Measurements from ENCODE around the gene ENO4. TPM values are rescaled to one million over a fixed set of nuclear protein-coding genes. Genes with fewer than 3 reads are reported as not detected.
A peak's percentile ranks its signal among the peaks of the same experiment; 100 is the strongest.

The ENO4 gene
- total RNA-seq, 1 experiment from 2014 or later = 0.12 TPM

- peaks cover 15% of the 10 kb centered on the region for H3K4me1 Mint-ChIP-seq (ENCODE audit: low read depth, unreplicated experiment)
- peaks cover 20% of the 10 kb centered on the region for H3K36me3 Mint-ChIP-seq (ENCODE audit: insufficient read depth, unreplicated experiment)
- BruUV-seq (replicated peaks) = no TSS peak
- no peaks in the 10 kb centered on the region for H3K27me3 Mint-ChIP-seq (ENCODE audit: unreplicated experiment)
- no peak overlapping the region for H3K27ac Mint-ChIP-seq (ENCODE audit: unreplicated experiment)
- TF ChIP-seq CTCF (IDR thresholded peaks at IDR 0.05; ENCODE audit: unreplicated experiment) = no peak
- no peak overlapping the region for H3K4me3 Mint-ChIP-seq (ENCODE audit: low read depth, unreplicated experiment)
- no peaks in the 10 kb centered on the region for H3K9me3 Mint-ChIP-seq (ENCODE audit: low read depth, unreplicated experiment)
- intact Hi-C loops (cut with micrococcal nuclease; ENCODE audit: unreplicated experiment) = no loop called here
- CTCF ChIA-PET = no interaction called here
- no peak for DNase-seq
These were observed 3.5 kb upstream of the ENO4 start for GRCh38 chr10:116845823-116846222.

- peak overlapping the region; percentile 54 for H3K27ac Mint-ChIP-seq (ENCODE audit: unreplicated experiment)
- no peaks in the 10 kb centered on the region for H3K27me3 Mint-ChIP-seq (ENCODE audit: unreplicated experiment)
- CTCF ChIA-PET = interaction anchor here (1.0 kb wide), 1 partner anchor 326 kb away, joined by 3 read pairs; no protein-coding TSS in a partner anchor
- peaks cover 20% of the 10 kb centered on the region for H3K36me3 Mint-ChIP-seq (ENCODE audit: insufficient read depth, unreplicated experiment)
- peak overlapping the region; percentile 76 for H3K4me3 Mint-ChIP-seq (ENCODE audit: low read depth, unreplicated experiment)
- no TSS peak for BruUV-seq (replicated peaks)
- TF ChIP-seq CTCF (IDR thresholded peaks at IDR 0.05; ENCODE audit: unreplicated experiment) = no peak
- H3K4me1 Mint-ChIP-seq (ENCODE audit: low read depth, unreplicated experiment) = peaks cover 26% of the 10 kb centered on the region
- intact Hi-C loops (cut with micrococcal nuclease; ENCODE audit: unreplicated experiment) = no loop called here
- H3K9me3 Mint-ChIP-seq (ENCODE audit: low read depth, unreplicated experiment) = no peaks in the 10 kb centered on the region
- DNase-seq = no peak
These were observed 1.0 kb upstream of the ENO4 start for GRCh38 chr10:116848032-116848943.

GRCh38 chr10:116848944-116849247, 403 bp upstream of the ENO4 start:
- TF ChIP-seq CTCF (IDR thresholded peaks at IDR 0.05; ENCODE audit: unreplicated experiment) = no peak
- intact Hi-C loops (cut with micrococcal nuclease; ENCODE audit: unreplicated experiment) = no loop called here
- CTCF ChIA-PET = interaction anchor here (1.0 kb wide), 1 partner anchor 326 kb away, joined by 3 read pairs; no protein-coding TSS in a partner anchor
- peaks cover 26% of the 10 kb centered on the region for H3K4me1 Mint-ChIP-seq (ENCODE audit: low read depth, unreplicated experiment)
- peak overlapping the region; percentile 76 for H3K4me3 Mint-ChIP-seq (ENCODE audit: low read depth, unreplicated experiment)
- no peaks in the 10 kb centered on the region for H3K9me3 Mint-ChIP-seq (ENCODE audit: low read depth, unreplicated experiment)
- peaks cover 20% of the 10 kb centered on the region for H3K36me3 Mint-ChIP-seq (ENCODE audit: insufficient read depth, unreplicated experiment)
- no peak for DNase-seq
- no peaks in the 10 kb centered on the region for H3K27me3 Mint-ChIP-seq (ENCODE audit: unreplicated experiment)
- no TSS peak for BruUV-seq (replicated peaks)
- peak overlapping the region; percentile 54 for H3K27ac Mint-ChIP-seq (ENCODE audit: unreplicated experiment)

- CTCF ChIA-PET = no interaction called here
These were observed 836 bp downstream of the ENO4 start for GRCh38 chr10:116850058-116850611.

More at GRCh38 chr10:116850058-116850611, 836 bp downstream of the ENO4 start:
- H3K36me3 Mint-ChIP-seq (ENCODE audit: insufficient read depth, unreplicated experiment) = peaks cover 20% of the 10 kb centered on the region
- TF ChIP-seq CTCF (IDR thresholded peaks at IDR 0.05; ENCODE audit: unreplicated experiment) = no peak
- no peaks in the 10 kb centered on the region for H3K9me3 Mint-ChIP-seq (ENCODE audit: low read depth, unreplicated experiment)
- no peaks in the 10 kb centered on the region for H3K27me3 Mint-ChIP-seq (ENCODE audit: unreplicated experiment)
- peaks cover 26% of the 10 kb centered on the region for H3K4me1 Mint-ChIP-seq (ENCODE audit: low read depth, unreplicated experiment)
- no peak overlapping the region for H3K27ac Mint-ChIP-seq (ENCODE audit: unreplicated experiment)
- no TSS peak for BruUV-seq (replicated peaks)
- no peak for DNase-seq
- H3K4me3 Mint-ChIP-seq (ENCODE audit: low read depth, unreplicated experiment) = peak overlapping the region; percentile 76
- intact Hi-C loops (cut with micrococcal nuclease; ENCODE audit: unreplicated experiment) = no loop called here

Data from Calu3 (cell line).